ENCODE measurements around the gene TOX2. TPM values are rescaled to one million over a fixed set of nuclear protein-coding genes. Genes with fewer than 3 reads are reported as not detected.

TOX2 gene
- total RNA-seq, 1 experiment from 2014 or later, result 1.7 TPM

- Histone ChIP-seq H3K23ac (ENCODE audit: insufficient read length, low read depth, low read length) (no peak overlapping the region), H4K5ac (ENCODE audit: insufficient read length, low read depth, low read length) (no peak overlapping the region), H3K4me2 (ENCODE audit: insufficient read depth, insufficient read length, low read length) (no peak overlapping the region), H3T11ph (ENCODE audit: low read length) (no peak overlapping the region), H4K91ac (ENCODE audit: insufficient read length, low read depth, low read length) (no peak overlapping the region), H2BK12ac (ENCODE audit: insufficient read length, low read depth, low read length) (no peak overlapping the region), H4K8ac (replicated peaks; ENCODE audit: insufficient read length, low read depth, low read length) (no peak overlapping the region), H2BK5ac (ENCODE audit: insufficient read length, low read length) (no peak overlapping the region), H2BK20ac (ENCODE audit: low read depth, low read length, poor library complexity, severe bottlenecking) (no peak overlapping the region), H3K79me1 (ENCODE audit: insufficient read depth, low read depth, low read length, poor library complexity, severe bottlenecking) (no peaks in the 10 kb centered on the region), H2BK15ac (ENCODE audit: low read depth, low read length) (no peak overlapping the region), H3K79me2 (ENCODE audit: insufficient read depth, low read length) (no peaks in the 10 kb centered on the region), H4K20me1 (ENCODE audit: control insufficient read depth, insufficient read depth, insufficient read length) (no peaks in the 10 kb centered on the region), H3K4ac (ENCODE audit: low read depth, low read length) (no peak overlapping the region), H2AK5ac (ENCODE audit: insufficient read length, low read length) (no peak overlapping the region), H3K27ac (ENCODE audit: insufficient read length, low read depth, low read length) (no peak overlapping the region), H3K4me1 (ENCODE audit: insufficient read depth, low read length) (no peaks in the 10 kb centered on the region), H3K9me3 (ENCODE audit: control insufficient read depth, low read depth, low read length) (no peaks in the 10 kb centered on the region), H3K18ac (ENCODE audit: insufficient read length, low read depth, low read length) (no peak overlapping the region), H3K23me2 (ENCODE audit: insufficient read length, low read depth, low read length, poor library complexity, severe bottlenecking) (no peaks in the 10 kb centered on the region), H2AFZ (ENCODE audit: low read length) (no peak overlapping the region), H3K56ac (ENCODE audit: insufficient read length, low read depth, low read length) (no peak overlapping the region), H3K14ac (ENCODE audit: insufficient read depth, low read length) (no peak overlapping the region), H2BK120ac (ENCODE audit: low read depth, low read length, poor library complexity, severe bottlenecking) (no peak overlapping the region), H3K27me3 (ENCODE audit: insufficient read depth, low read length) (no peaks in the 10 kb centered on the region), H3K9ac (ENCODE audit: extremely low read depth, insufficient read length, low read length) (no peak overlapping the region)
- Mint-ChIP-seq H3K27ac (no peak overlapping the region; a peak in 2 of 7 replicates), H3K27me3 (ENCODE audit: low read depth) (peaks cover 12% of the 10 kb centered on the region), H3K9me3 (no peaks in the 10 kb centered on the region), H3K4me3 (no peak overlapping the region), H3K36me3 (ENCODE audit: insufficient read depth in 1 of 3, low read depth in 3 of 3) (no peaks in the 10 kb centered on the region), H3K4me1 (peaks cover 10 to 11% of the 10 kb centered on the region in 2 experiments)
- TF ChIP-seq CTCF (conservative IDR thresholded peaks at IDR 0.05), result no peak
- DNase-seq, result no peak
- no CpG with 5 or more reads among the region's 1 CpG for WGBS (ENCODE audit: extremely low coverage, insufficient read length, low lambda C conversion rate)
Measured at GRCh38 chr20:44034451-44034850, 119.8 kb downstream of the TOX2 start.
